Posterior vena cava (tissue), 2 donors: Measurements from ENCODE around the gene FREM2. TPM values are rescaled to one million over a fixed set of nuclear protein-coding genes. Genes with fewer than 3 reads are reported as not detected.

Source experiments
- DNase-seq: peaks from one replicate; pipeline ENCODE4 v3.0.0-alpha.2; 2020; ENCODE audit warnings: low spot score
- intact Hi-C, 2 donors: fragments of 100-400 bp; cut with DNase I; formaldehyde crosslinking; loops; one replicate each; pipeline versions ENCODE4 v1.14.1 to v1.14.2; 2022 to 2023
- total RNA-seq, 2 donors: library from RNA; stranded (reverse); fragmentation: NEBNext Ultra II Directional; extraction: Animal tissue kit (Norgen Biotek cat#: 25700); gene quantifications; one replicate each; pipeline ENCODE4 v1.2.1, GENCODE V29; 2021
- donor health status: DM: yes; HTN: yes; CAD: no.
- donor health status: DM: yes; HTN: yes; CAD: no.

The FREM2 gene
- total RNA-seq, 2 donors from 2014 or later, result under 0.01 to 0.09 TPM

DNA sequence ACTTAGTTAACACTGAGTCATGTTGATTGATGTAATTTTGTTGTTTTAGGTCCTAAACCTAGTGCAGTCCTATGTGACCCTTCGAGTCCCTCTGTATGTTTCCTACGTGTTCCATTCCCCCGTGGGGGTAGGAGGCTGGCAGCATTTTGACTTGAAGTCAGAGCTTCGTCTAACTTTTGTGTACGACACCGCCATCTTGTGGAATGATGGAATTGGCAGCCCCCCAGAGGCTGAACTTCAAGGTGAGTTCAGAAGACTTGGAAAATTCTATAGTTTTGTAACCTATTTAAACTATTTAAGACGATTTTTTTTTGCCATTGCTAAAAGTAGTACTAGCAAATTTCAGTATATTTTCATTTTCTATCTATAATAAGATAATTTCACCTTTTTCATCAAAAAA lies 185.8 kb downstream of the FREM2 start:
- intact Hi-C loops, result no loop called here
- DNase-seq, result no peak

DNA sequence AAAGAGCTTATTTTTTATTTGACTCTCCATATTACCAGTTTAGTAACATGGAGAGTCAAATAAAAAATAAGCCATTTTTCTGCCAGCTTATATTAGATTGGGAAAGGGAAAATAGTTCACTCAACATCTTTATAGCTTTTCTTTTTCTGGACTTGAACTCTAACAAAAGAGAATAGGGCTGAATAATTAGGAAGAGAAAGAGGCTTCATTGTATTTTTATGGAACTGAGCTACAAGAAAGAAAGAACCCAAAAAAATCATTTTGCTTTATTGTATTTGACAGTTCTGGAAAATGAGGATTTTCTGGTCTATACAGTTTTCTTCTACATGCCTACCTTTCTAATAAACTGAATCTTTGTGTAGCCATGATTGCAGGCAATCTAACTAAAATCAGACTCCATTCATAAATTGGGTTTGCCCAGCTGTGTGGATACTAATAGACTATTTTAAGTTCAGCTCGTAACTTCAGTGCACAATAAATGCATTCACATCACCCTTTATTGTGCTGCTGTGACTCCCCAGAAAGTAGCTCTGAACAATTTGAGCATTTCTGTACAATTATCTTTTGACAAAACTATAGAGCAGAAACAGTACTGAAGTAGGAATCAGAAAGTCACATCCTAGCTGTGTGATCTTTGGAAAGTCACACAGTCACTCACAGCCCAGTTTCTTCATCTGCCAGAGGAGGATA lies 188.5 kb downstream of the FREM2 start:
- no peak for DNase-seq
- intact Hi-C loops, result no loop called here

DNA sequence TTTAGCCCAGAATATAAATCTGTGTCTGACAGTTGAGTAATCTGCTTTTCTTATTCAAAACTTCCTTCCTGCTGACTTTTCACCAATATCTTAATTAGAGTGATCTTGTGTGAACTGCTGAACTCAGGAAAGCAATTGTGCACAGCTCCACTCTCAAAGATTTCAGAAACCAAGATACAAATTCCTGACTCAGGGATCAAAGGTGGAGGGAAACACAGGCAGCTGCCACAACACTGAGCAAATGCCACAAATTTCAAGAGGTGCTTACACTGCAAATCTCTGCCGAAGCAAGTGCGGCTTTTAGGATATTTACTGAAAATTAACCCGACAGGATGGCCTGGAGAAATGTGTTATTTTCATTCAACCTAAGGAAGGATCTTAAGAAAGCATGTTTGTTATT lies 192.4 kb downstream of the FREM2 start:
- intact Hi-C loops, result no loop called here
- DNase-seq, result no peak

DNA sequence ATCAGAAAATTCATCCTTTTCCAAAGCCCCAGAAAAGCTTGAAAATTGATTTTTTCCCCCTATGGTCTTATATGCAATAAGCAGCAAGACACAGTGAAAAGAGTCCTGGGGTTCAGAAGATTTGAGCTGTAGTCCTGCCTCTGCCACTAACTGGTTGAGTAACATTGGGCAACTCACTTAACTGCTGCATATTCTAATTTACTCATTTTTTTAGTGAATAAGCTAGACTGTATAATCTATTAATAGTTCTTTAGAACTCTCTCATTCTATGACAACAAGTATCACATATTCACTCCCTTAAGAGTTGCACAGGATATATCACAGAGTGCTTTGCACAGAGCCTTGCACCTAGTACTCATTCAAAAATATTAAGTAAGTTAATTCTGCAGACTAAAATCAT lies 192.9 kb downstream of the FREM2 start:
- DNase-seq, result no peak
- intact Hi-C loops, result no loop called here

DNA sequence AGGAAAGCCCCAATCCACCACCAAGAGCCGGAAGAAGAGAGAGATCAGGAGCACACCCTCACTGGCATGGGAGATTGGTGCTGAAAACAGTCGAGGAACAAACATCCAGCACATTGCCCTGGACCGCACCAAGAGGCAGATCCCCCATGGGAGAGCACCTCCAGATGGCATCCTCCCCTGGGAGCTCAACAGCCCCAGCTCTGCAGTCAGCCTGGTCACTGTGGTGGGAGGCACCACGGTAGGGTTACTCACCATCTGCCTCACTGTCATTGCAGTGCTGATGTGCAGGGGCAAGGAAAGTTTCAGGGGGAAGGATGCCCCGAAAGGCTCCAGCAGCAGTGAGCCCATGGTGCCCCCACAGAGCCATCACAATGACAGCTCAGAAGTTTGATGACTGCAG lies 193.5 kb downstream of the FREM2 start:
- intact Hi-C loops, result no loop called here
- no peak for DNase-seq

DNA sequence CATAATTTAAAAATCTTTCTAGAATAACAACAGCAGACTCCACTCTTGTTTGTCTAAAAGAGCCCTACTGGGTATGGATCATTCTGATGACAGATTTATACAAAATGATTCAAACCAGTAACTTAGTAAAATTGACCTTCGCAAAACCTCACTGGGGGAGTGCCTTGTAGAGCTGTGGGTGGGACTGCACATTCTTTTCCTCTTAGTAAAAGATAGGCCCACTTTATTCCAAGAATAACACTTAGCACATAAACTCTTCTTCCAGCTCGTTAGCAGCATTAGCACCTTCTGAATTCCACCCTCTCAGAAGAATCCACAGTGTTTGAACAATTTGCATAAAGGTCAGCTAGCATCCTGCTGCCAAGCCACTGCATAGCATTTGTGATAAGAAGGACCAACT lies 196.9 kb downstream of the FREM2 start:
- no peak for DNase-seq
- intact Hi-C loops, result no loop called here

DNA sequence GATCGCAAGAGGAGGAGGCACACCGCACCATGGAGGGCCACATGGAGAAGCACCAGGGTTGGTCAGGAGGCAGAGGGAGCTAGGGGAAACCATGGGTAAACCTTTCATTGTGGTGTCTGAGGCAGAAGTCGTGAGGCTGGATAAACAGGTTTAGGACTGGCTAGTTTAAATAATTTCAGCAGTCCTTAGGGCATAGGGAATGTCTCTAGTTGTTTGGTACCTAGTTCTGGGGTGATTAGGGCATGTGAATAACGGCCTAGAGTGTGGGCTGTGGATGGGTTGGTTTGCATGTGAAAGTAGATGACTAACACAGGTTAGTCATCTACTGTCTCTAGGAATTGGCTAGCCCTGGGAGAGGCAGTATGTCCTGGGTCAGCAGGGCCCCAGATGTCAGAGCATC lies 201.4 kb downstream of the FREM2 start:
- intact Hi-C loops, result no loop called here

DNA sequence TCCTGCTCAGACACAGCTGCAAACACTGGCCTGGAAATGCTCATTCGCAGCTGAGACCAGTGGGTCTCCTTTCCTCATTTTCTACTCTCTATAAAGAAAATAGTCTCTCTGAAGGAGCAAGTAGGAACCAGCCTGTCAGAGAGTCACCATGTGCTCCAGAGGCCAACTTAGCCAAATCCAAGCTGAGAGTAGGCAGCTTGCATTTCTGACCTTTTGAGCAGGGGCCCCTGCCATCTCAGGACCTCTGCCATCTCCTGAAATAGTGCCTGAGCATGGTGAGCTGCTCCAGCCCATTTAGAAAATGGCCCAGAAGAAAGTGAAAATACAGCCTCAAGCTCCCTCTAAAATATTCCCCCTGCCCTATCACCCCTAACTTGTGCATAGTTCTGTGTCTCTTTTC lies 208.2 kb downstream of the FREM2 start:
- intact Hi-C loops, result no loop called here
- DNase-seq, result no peak

More for the DNA sequence above, 201.4 kb downstream of the FREM2 start:
- no peak for DNase-seq

DNA sequence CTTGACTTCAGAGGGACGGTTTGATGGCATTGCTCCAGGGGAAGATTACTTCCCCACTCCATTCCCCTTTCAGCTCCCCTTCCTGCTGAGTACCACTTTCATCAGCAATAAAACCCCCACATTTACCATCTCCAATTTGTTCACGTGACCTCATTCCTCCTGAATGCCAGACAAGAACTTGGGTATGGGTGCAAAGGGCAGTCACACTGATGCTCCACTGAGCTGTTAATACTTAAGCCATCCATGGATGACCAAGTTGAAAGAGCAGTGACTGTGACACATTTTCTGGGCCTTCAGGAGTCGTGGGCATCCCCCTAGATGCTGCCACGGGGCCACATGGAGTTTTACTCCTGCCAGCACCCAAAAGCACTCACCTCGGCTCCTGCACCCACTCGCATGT lies 210.6 kb downstream of the FREM2 start:
- no peak for DNase-seq
- intact Hi-C loops, result no loop called here

DNA sequence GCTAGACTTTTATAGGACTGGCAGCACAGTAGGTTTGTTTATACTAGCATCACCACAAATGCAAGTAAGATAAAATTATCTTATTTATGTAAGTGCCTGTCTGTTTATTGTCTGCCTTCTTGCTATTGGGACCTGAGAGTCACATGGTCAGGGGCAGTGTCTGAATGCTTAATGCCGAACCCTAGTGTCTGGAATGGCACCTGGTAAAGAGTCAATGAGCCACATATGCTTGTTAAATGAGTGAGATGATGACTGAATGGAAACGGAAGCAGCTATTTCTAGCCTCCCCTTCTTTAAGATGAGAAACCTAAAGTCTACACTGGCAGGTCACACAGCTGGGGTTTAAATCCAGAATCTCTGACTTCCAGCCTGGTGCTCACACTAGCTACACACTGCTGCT lies 211.6 kb downstream of the FREM2 start:
- intact Hi-C loops, result no loop called here
- DNase-seq, result no peak

DNA sequence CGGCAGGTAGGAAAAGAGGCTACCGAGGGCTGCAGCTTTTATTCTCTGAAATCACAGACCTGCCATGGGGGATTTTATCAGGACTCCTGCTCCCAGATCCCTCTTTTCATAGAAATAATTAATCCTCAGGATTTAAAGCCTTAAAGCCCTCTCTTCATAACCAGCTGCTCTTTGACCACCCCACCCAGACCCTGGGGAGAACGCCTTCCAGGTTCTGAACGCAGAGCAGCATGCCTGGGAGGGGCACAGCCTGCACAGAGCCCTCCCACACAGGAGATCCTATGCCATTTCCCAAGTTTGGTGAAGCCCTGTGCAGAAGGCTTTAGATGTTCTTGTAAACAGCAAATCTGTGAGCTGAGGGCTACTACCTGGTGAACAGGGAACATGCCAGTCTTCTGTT lies 212.7 kb downstream of the FREM2 start:
- intact Hi-C loops, result no loop called here
- no peak for DNase-seq

DNA sequence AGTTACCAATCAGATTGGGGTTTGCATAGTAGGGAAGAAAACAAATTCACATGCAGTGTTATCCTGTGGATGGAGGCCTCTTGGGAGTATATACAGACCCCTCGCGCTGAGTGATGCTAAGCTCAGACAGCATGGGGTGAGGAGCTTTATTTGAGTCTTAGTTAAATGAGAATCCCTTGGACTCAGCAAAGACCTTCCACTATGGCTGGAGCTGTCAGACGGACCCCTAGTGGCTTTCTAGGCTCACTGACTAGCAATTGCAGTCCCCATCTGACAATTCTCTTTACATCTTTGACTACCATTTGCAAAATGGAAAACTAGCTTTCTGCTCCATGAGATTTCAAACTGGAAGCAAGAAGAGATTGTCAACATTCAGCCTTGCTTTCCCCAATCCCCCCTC lies 213.3 kb downstream of the FREM2 start:
- intact Hi-C loops, result no loop called here
- no peak for DNase-seq

DNA sequence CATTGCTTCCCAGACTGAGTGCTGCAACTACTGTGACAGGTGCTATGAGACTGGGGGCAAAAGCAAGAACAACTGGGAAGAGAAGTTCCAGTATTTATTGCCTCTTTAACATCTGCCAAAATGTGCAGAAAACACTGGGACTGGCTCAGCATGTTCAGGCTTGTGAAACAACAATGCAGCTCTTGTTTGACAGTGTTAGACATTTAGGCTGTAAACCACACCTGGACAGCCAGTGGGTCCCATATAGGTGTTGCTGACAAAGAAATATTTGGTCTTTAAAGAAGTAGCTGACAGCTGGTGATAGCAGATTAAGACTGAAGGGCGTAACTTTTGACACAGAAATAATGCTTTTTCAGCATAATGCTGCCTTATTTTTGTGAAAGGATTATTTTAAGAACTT lies 215.7 kb downstream of the FREM2 start:
- intact Hi-C loops, result no loop called here
- DNase-seq, result no peak

DNA sequence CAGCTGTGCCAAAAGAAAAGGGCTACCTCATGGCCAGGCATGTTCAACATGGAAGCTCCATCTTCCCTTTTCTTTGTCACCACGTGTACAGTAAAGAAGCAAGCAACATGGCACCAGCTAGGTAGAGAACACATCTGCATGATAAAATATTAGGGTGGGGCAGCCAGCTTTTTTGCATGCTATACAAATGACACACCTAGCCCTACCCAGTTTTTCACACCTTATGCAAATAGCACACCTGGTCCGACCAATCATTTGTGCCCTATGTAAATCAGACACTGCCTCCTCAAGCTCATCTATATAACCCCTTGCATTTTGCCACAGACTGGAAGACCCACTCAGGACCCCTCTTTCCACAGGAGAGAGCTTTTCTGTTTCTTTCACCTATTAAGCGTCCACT lies 218.2 kb downstream of the FREM2 start:
- intact Hi-C loops, result no loop called here
- no peak for DNase-seq

DNA sequence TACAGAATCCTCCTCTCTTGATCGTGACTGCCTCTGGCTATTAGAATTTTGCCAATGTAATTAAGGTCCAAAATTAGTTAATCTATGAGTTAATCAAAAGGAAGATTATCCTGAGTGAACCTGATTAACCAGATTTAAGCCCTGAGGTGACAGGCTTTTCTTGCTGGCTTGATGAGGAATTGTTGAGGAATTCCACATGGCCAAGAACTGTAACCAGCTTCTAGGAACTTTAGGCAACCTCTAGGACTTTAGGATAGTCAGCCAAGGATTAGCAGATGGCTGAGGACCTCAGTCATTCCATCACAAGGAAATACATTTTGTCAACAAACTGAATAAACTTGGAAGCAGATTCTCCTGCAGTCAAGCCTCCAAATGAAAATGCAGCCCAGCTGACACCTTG lies 219.0 kb downstream of the FREM2 start:
- intact Hi-C loops, result no loop called here
- DNase-seq, result no peak

DNA sequence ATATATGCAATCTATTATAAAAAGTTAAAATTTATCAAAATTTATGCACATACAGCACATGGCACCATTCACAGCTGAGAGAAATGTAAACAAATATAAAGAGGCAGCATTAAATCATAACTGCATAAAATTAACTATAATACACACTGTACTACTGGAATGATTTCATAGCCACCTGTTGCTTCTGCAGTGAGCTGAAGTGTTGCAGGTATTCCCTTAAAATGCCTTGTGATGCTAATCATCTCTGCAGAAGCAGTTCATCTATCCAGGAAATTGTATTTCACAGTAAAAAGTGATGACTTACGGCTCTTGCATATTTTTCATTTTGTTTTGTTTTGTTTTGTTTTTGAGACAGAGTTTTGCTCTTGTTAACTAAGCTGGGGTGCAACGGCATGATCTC lies 221.7 kb downstream of the FREM2 start:
- no peak for DNase-seq
- intact Hi-C loops, result no loop called here

DNA sequence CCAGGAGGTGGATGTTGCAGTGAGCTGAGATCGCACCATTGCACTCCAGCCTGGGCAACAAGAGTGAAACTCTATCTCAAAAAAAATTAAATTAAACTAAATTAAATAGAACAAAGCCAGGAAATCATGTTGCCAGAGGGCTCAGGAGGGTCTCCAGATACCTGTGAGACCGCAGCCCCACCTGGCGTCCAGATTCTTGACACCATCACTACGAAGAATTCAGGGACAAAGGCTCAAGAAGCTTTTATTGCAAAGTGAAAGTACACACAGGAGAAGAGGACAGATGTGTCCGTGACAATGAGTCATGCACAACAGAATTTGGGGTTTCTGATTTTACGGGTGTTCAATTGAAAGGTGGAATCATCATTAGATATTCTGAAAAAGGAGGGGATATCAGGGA lies 227.2 kb downstream of the FREM2 start:
- DNase-seq, result no peak

DNA sequence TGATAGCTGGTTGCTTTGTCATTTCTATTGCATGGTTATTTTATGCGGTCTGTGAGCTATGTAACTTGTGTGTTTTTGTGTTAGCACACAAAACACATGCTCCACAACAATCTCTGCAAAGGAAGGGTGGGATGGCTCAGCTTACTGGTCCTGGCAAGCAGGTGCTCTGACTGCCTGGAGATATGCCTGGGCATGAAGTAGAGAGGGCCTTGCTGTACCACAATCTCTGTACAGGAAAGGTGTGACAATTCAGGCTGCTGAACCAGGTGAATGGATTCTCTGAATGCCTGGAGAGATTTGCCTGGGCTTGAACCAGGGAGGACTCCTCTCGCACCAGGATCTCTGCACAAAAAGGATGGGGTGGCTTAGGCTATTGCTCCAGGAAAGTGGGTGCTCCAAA lies 234.2 kb downstream of the FREM2 start:
- intact Hi-C loops, result no loop called here
- no peak for DNase-seq

More for the DNA sequence above, 227.2 kb downstream of the FREM2 start:
- intact Hi-C loops, result no loop called here

DNA sequence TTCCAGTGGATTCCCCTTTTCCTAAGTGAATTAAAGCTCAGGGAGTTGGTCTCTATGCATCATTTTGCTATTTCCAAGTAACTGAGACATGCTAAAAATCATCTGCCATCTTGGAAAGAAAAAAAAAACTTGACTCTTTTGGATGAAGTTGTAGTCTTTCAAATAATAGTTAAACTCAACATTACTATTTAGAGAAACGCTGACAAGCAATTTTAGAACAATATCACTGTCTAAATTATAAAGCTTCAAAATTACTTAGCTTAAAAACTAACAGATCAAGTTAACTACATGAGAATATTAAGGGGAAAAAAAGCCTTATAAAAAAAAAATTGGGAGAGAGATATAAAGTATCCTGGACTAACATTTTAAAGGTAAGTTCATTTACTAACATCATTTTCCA lies 235.3 kb downstream of the FREM2 start:
- intact Hi-C loops, result no loop called here
- no peak for DNase-seq

DNA sequence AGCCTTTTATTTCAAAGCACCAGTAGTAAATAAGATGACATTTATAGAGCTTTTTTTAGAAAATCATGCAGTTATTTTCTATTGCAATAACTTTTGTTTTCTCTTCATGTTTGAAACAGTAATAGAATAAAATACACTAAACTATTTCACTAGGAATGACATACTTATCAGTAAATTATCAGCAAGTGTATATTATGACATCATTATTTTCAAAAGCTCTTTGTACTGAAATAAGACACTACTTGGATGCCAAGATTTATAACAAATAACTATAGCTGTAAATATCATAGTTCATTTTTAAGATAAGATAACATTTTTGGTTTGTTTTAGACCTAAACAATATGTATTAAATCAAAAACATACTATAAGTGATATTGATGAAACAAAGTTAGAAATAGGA lies 246.9 kb downstream of the FREM2 start:
- intact Hi-C loops, result no loop called here
- no peak for DNase-seq
